OCI-LY7 (cell line): ENCODE data around the gene CD300H. TPM values are rescaled to one million over a fixed set of nuclear protein-coding genes. Genes with fewer than 3 reads are reported as not detected.

Source experiments
- BruUV-seq: library from RNA; stranded (reverse); fragments of 400-500 nt; replicated peaks from 2 replicates; lab custom pipeline; 2021; lab: Mats Ljungman, UMichigan
- CTCF ChIA-PET: fragments of 300-600 bp; sonication (Branson Sonifier 250); formaldehyde crosslinking; loops from one replicate; lab custom pipeline; 2022; ENCODE audit warnings: antibody characterized with exemption; ENCODE audit not compliant: unreplicated experiment; lab: Charles Lee
- POLR2A ChIA-PET: fragments of 300-600 bp; sonication (Branson Sonifier 250); formaldehyde crosslinking; loops from one replicate; lab custom pipeline; 2022; ENCODE audit warnings: antibody characterized with exemption; lab: Charles Lee
- DNase-seq: peaks from one replicate; pipeline ENCODE4 v3.0.0-alpha.2; 2015; ENCODE audit warnings: low spot score
- H2AFZ ChIP-seq: fragments of 200-600 bp; sonication (generic), shearing (Covaris generic); 2 replicates; pipeline ENCODE4 v1.6.1; 2014; ENCODE audit warnings: mild to moderate bottlenecking, antibody characterized with exemption, low read length, moderate library complexity
- H3K27ac ChIP-seq: fragments of 200-600 bp; sonication (generic); 2 replicates; pipeline ENCODE4 v1.5.1; 2014; ENCODE audit warnings: mixed run types, low read depth, mild to moderate bottlenecking, moderate library complexity, low read length, inconsistent platforms; ENCODE audit not compliant: poor library complexity, severe bottlenecking
- H3K36me3 ChIP-seq: fragments of 200-600 bp; sonication (generic); 2 replicates; pipeline ENCODE4 v1.6.1; 2014; ENCODE audit warnings: mild to moderate bottlenecking, antibody characterized with exemption, low read length, moderate library complexity, mixed read lengths; ENCODE audit not compliant: insufficient read depth
- H3K4me1 ChIP-seq: fragments of 200-600 bp; sonication (generic); 2 replicates; pipeline ENCODE4 v1.5.1; 2014; ENCODE audit warnings: mild to moderate bottlenecking, low read length; ENCODE audit not compliant: insufficient read depth, poor library complexity, severe bottlenecking
- H3K4me2 ChIP-seq: fragments of 200-600 bp; sonication (generic); 2 replicates; pipeline ENCODE4 v1.6.1; 2014; ENCODE audit warnings: mild to moderate bottlenecking, low read length
- H3K4me3 ChIP-seq: fragments of 200-600 bp; sonication (generic); 2 replicates; pipeline ENCODE4 v1.5.1; 2014; ENCODE audit warnings: mild to moderate bottlenecking, low read depth, low read length; ENCODE audit not compliant: poor library complexity, severe bottlenecking
- H3K79me2 ChIP-seq: fragments of 200-600 bp; sonication (generic); 2 replicates; pipeline ENCODE4 v1.6.1; 2016; ENCODE audit warnings: low read depth, mild to moderate bottlenecking, low read length, moderate library complexity, mixed read lengths; ENCODE audit not compliant: insufficient read depth
- H3K9me2 ChIP-seq: fragments of 200-600 bp; sonication (generic); 2 replicates; pipeline ENCODE4 v1.6.1; 2016; ENCODE audit warnings: mild to moderate bottlenecking, low read length, mixed read lengths; ENCODE audit not compliant: insufficient read depth
- H3K9me3 ChIP-seq: fragments of 200-600 bp; sonication (generic); 2 replicates; pipeline ENCODE4 v1.6.1; 2014; ENCODE audit warnings: mild to moderate bottlenecking, mixed run types, low read length, mixed read lengths
- H4K20me1 ChIP-seq: fragments of 200-600 bp; sonication (generic); 2 replicates; pipeline ENCODE4 v1.6.1; 2014; ENCODE audit warnings: mild to moderate bottlenecking, antibody characterized with exemption, low read length, moderate library complexity, mixed read lengths; ENCODE audit not compliant: insufficient read depth
- EZH2phosphoT487 ChIP-seq: fragments of 200-600 bp; sonication (generic); IDR thresholded peaks from 2 replicates; pipeline ENCODE4 v1.6.1; 2018; ENCODE audit warnings: low read depth, borderline replicate concordance, mild to moderate bottlenecking, mixed run types, antibody characterized with exemption, low read length, moderate library complexity, mixed read lengths
- intact Hi-C: fragments of 100-400 bp; cut with micrococcal nuclease; formaldehyde crosslinking; loops from one replicate; pipeline ENCODE4 v1.10.0; 2022; ENCODE audit not compliant: unreplicated experiment
- total RNA-seq, 2 experiments: library from RNA; depleted of rRNA in 1 of 2; stranded (reverse); fragments of >200 nt in 1 of 2; shearing (Covaris generic) in 1 of 2; gene quantifications; 2 replicates each; pipeline ENCODE4 v1.2.3, GENCODE V29; 2014 to 2022
- TF ChIP-seq, protein P1 (sequence below): fragments of 200-600 bp; sonication (generic); conservative IDR thresholded peaks from 2 replicates; pipeline ENCODE4 v1.5.1; 2014; ENCODE audit warnings: mild to moderate bottlenecking, antibody characterized with exemption, low read length, moderate library complexity, mixed read lengths

Gene CD300H
- total RNA-seq, 2 experiments from 2014 or later = not detected

DNA sequence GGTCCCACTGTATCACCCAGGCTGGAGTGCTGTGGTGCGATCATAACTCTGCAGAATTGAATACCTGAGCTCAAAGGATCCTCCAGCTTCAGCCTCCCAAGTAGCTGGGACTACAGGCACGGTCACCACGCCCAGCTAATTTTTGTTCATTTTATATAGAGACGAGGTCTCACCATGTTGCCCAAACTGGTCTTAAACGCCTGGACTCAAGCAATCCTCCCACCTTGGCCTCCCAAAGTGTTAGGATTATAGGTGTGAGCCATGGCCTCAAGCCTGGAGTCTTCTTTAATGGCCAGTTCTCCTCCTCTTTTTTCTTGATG lies 36.5 kb downstream of the CD300H start:
- H3K9me2 ChIP-seq = no peaks in the 10 kb centered on the region
- H3K36me3 ChIP-seq = no peaks in the 10 kb centered on the region
- intact Hi-C loops = no loop called here
- H3K4me1 ChIP-seq = no peaks in the 10 kb centered on the region
- BruUV-seq = no TSS peak
- no peak overlapping the region for H2AFZ ChIP-seq
- TF ChIP-seq, protein P1, sequence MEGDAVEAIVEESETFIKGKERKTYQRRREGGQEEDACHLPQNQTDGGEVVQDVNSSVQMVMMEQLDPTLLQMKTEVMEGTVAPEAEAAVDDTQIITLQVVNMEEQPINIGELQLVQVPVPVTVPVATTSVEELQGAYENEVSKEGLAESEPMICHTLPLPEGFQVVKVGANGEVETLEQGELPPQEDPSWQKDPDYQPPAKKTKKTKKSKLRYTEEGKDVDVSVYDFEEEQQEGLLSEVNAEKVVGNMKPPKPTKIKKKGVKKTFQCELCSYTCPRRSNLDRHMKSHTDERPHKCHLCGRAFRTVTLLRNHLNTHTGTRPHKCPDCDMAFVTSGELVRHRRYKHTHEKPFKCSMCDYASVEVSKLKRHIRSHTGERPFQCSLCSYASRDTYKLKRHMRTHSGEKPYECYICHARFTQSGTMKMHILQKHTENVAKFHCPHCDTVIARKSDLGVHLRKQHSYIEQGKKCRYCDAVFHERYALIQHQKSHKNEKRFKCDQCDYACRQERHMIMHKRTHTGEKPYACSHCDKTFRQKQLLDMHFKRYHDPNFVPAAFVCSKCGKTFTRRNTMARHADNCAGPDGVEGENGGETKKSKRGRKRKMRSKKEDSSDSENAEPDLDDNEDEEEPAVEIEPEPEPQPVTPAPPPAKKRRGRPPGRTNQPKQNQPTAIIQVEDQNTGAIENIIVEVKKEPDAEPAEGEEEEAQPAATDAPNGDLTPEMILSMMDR = no peak
- no peak for TF ChIP-seq EZH2phosphoT487
- H3K27ac ChIP-seq = no peak overlapping the region
- ChIA-PET CTCF (no interaction called here), POLR2A (no interaction called here)
- no peaks in the 10 kb centered on the region for H3K79me2 ChIP-seq
- H4K20me1 ChIP-seq = no peaks in the 10 kb centered on the region
- no peak overlapping the region for H3K4me2 ChIP-seq
- H3K9me3 ChIP-seq = no peaks in the 10 kb centered on the region
- H3K4me3 ChIP-seq = no peak overlapping the region
- DNase-seq = no peak

DNA sequence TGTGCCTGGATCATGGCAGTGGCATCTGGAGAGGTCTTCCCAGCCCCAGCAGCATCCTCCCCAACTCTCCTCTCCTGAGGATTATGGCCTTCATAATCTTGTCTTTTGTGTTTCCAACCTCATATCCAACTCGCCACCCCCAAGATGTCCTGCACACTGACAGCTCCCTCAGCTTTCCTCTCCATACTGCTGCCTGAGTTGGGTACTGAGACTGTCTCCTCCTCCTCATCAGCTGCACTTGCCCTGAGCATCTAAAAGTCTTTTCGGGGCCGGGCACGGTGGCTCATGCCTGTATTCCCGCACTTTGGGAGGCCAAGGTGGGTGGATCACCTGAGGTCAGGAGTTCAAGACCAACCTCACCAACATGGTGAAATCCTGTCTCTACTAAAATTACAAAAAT lies 38.1 kb downstream of the CD300H start:
- Histone ChIP-seq H3K9me3 (no peaks in the 10 kb centered on the region), H3K27ac (no peak overlapping the region), H4K20me1 (no peaks in the 10 kb centered on the region), H3K36me3 (no peaks in the 10 kb centered on the region), H3K4me1 (no peaks in the 10 kb centered on the region), H3K9me2 (no peaks in the 10 kb centered on the region), H3K79me2 (no peaks in the 10 kb centered on the region), H2AFZ (no peak overlapping the region), H3K4me2 (no peak overlapping the region), H3K4me3 (no peak overlapping the region)
- no peak for DNase-seq
- ChIA-PET POLR2A (interaction anchor here (1.0 kb wide), 1 partner anchor 75 kb away, joined by 3 read pairs; no protein-coding TSS in a partner anchor), CTCF (no interaction called here)
- TF ChIP-seq EZH2phosphoT487 = no peak
- BruUV-seq = no TSS peak
- intact Hi-C loops = no loop called here

DNA sequence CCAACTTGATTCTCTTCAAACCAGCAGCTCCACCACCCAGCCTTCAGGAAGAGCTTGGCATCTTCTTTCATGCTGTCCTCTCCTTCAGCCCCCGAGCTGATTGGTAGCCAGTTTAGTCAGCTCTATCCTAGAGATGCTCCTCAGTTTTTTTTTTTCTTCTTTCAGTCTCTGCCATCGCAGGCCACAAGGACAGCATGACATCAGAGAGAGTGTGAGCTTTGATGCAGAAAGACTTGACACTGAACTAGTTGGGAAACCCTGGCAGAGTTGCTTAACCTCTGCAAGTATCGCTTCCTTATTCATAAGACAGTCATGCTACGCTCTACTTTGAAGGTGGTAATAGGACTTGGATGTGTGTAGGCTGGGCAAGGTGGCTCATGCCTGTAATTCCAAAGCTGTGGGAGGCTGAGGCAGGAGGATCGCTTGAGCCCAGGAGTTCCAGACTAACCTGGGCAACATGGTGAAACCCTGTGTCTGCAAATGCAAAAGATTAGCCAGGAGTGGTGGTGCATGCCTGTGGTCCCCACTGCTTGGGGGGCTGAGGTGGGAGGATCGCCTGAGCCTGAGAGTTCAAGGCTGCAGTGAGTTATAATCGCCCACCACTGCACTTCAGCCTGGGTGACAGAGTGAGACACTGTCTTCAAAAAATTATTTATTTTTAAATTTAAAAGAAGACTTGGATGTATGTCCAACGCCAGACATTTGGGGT lies 38.7 kb downstream of the CD300H start:
- no peak for TF ChIP-seq EZH2phosphoT487
- TF ChIP-seq, protein P1 = no peak
- ChIA-PET CTCF (no interaction called here), POLR2A (interaction anchor here (0.6 kb wide), 1 partner anchor 52 kb away, joined by 3 read pairs; no protein-coding TSS in a partner anchor)
- Histone ChIP-seq H3K36me3 (no peaks in the 10 kb centered on the region), H4K20me1 (no peaks in the 10 kb centered on the region), H3K9me2 (no peaks in the 10 kb centered on the region), H3K4me1 (no peaks in the 10 kb centered on the region), H3K9me3 (no peaks in the 10 kb centered on the region), H3K27ac (no peak overlapping the region), H3K4me2 (no peak overlapping the region), H2AFZ (no peak overlapping the region), H3K4me3 (no peak overlapping the region), H3K79me2 (no peaks in the 10 kb centered on the region)
- no TSS peak for BruUV-seq
- peak; percentile 55 for DNase-seq
- intact Hi-C loops = no loop called here
